ENCODE measurements around the gene NADK.

- TF ChIP-seq POLR2A (IDR thresholded peaks at IDR 0.05) (no peak), CTCF (IDR thresholded peaks at IDR 0.05) (no peak)
Observed at GRCh38 chr1:1780598-1781525, 2.6 kb upstream of the NADK start.

All from adrenal gland (tissue), 5 donors.